HG02943 (cell line): ENCODE data around the gene TMEM192.
"Not testable (repeated sequence)": the region's sequence is repeated elsewhere in the genome, so short reads cannot be mapped to it uniquely, and the experiment has no call there.

Experiments used
- ATAC-seq: cut with Tn5 transposase; IDR thresholded peaks from one replicate; pipeline ENCODE4 v1.9.1; 2021; ENCODE audit warnings: mild to moderate bottlenecking, low read depth, moderate library complexity; ENCODE audit not compliant: unreplicated experiment

TMEM192 gene

DNA sequence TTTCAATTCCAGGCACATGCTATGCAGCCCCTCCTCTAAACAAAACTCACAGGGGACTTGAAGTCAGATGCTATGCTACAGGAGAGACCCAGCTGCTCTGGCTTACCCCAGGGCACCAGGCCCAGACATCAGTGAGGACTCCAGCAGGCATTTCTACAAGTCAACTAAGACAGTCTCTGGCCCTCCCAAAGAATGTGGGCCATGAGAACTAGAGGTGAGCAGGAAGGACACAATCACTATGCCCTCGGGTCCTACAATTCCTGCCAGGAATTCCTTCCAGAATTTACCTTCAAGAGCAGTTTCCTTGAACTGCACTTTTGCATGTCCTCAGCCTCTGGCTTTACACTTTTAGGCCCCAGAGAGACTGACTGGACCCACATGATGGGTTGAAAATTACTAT lies 17.4 kb downstream of the TMEM192 start:
- ATAC-seq: no peak

DNA sequence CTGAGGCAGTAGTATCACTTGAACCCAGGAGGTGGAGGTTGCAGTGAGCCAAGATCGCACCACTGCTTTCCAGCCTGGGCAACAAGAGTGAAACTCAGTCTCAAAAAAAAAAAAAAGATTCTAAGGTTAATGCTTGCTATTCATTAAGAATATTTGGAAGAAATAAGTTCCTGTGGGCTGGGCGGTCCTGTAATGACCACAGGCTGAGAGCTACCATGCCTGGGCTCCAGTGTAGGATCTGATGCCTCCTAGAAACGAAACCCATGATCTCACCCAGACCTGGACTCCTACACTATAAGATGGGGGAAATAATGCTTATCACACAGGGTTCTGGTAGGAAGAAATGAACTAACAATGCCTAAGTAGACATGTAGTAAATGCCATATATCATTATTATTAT lies 17.8 kb downstream of the TMEM192 start:
- no peak for ATAC-seq

DNA sequence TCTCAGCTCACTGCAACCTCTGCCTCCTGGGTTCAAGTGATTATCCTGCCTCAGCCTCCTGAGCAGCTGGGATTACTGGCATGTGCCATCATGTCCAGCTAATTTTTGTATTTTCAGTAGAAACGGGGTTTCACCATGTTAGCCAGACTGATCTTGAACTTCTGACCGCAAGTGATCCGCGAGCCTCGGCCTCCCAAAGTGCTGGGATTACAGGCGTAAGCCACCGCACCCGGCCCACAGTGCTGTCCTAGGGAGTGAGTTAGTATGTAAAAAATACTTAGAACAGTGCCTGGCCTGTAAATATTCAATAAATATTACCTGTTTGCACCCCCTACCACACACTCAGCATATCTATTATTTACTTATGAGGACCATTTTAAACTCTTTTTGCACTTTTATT lies 20.5 kb downstream of the TMEM192 start:
- not testable (repeated sequence) for ATAC-seq

DNA sequence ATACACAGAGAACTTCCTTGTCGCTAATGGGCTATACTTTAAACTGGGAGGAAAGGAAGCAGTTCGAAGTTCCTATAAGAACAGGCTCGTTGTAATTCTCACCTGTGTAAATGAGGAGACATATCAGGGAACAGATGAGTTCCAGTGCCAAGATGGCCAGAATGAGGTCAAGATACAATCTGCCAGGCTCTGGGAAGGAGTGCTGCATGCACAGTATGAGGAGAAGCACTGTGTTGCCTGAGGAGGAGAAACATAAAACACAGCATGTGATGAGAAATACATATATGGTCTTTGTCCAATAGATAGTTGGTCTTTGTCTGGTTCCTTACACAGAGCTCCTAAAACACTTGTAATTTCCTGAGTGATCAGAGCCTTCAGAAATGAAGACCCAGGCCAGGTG lies 24.3 kb downstream of the TMEM192 start:
- ATAC-seq: no peak

DNA sequence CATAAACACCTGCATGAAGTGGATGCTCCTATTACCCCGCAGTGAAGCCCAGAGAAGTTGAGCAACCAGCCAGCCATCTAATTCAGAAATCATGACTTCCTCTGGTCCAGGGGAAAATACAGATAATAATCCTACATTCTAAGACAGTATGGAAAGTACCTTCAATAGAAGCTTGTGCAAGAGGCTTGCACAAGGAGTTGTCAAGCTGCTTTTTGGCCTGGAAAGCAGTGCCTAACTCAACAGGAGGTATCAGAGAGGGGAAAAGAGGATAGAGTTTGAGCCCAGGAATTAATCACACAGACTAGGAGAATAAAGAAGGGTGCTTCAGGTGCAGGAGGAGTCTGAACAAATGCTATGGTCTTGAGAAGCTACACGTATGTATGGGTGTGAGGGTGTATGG lies 26.7 kb downstream of the TMEM192 start:
- ATAC-seq: no peak

DNA sequence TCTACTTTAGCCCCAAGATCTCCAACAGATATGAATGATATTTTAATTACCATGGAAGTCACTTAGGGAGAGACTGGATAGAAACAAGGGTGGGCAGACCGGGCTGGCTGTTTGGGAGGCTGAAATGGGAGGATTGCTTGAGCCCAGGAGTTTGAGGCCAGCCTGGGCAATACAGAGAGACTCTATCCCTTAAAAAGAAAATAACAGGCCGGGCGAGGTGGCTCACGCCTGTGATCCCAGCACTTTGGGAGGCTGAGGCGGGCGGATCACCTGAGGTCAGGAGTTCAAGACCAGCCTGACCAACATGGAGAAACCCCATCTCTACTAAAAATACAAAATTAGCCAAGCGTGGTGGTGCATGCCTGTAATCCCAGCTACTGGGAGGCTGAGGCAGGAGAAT lies 27.9 kb downstream of the TMEM192 start:
- not testable (repeated sequence) for ATAC-seq

DNA sequence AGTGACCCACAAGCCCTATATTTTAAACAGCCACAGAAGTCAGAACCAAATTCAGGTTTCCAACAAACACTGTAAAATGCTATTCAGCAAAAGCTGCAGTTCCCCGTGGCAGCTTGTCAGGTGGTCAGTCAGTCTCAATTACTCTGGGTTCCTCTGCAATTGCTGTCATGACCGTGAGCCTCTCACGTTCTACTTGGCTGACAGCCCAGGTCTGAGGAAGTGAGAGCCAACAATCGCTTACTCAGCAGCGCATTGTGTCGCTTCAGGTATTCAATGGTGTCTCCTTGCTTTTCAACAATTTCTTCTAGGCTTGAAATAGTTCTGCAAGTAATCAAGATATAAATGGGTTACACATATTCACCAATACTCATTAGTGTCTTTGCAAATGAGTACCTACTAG lies 33.2 kb downstream of the TMEM192 start:
- no peak for ATAC-seq

DNA sequence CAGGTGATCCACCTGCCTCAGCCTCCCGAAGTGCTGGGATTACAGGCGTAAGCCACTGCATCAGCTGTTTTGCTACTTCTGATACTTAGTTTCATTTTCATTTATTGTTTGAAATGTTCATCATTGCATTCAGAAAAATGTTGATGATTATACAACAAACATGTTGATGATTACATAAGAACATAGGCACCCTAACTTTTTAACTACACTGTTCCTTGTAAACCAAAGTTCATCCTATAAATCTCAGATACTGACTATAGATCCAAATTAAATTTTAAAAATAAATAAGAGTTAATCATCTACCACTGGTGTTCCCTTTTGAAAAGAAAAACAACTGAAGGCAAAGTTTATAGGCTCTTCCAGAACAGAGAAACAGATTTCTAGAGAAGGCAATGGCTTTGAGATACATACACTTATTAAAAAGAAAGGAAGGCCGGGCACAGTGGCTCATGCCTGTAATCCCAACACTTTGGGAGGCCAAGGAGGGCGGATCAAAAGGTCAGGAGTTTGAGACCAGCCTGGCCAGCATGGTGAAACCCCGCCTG lies 35.6 kb downstream of the TMEM192 start:
- no peak for ATAC-seq

DNA sequence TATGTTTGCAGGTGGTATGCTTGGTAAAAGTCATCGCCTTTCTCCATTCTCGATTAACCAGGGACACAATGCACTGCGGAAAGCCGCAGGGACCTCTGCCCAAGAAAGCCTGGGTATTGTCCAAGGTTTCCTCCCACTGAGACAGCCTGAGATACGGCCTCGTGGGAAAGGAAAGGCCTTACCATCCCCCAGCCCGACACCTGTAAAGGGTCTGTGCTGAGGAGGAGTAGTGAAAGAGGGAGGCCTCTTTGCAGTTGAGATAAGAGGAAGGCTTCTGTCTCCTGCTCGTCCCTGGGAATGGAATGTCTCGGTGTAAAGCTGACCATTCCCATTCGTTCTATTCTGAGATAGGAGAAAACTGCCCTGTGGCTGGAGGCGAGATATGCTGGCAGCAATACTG lies 39.3 kb downstream of the TMEM192 start:
- ATAC-seq: not testable (repeated sequence)

DNA sequence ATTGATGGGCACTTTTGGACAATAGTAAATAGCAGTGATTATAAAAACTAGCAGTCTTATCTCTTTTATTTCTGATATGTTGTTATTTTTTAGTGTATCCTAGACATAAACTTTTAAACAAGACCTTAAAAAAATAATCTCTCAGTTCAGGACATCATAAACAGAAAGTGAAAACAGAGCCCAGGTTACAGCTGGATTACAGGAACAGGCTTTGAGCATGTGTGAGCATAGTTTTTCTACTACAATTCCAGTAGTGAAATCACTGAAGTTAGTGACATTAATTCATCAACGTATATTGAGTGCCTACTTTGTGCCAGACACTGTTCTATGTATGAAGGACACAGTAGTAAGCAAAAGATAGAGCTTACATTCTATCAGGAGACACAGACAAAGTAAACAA lies 42.1 kb downstream of the TMEM192 start:
- ATAC-seq: no peak

DNA sequence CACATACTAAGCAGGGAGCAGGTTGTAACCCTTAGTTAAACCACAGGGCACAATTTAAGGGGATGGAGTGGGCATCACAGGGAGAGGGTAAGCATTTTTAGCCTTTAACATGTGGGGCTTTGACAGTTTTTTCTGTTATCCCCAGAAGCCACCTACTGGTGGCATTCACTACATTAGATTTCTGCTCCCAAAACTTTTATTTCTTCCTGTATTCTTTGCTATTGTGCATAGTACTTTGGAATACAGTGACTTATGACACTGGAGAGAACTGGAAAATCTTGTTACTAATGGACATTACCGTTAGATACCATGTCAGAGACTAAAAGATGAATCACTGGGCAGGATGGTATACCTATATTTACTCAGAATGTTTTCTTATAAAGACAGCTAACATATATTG lies 51.7 kb downstream of the TMEM192 start:
- no peak for ATAC-seq

DNA sequence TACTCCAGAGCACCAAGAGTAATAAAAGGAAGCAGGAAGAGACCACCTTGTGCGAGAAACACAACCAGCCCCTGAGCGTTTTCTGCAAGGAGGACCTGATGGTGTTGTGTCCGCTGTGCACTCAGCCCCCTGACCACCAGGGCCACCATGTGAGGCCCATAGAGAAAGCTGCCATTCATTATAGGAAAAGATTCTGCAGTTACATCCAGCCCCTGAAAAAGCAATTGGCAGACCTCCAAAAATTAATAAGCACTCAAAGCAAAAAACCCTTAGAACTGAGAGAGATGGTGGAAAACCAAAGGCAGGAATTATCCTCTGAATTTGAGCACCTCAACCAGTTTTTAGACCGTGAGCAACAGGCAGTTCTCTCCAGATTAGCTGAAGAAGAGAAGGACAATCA lies 53.3 kb downstream of the TMEM192 start:
- ATAC-seq: no peak

DNA sequence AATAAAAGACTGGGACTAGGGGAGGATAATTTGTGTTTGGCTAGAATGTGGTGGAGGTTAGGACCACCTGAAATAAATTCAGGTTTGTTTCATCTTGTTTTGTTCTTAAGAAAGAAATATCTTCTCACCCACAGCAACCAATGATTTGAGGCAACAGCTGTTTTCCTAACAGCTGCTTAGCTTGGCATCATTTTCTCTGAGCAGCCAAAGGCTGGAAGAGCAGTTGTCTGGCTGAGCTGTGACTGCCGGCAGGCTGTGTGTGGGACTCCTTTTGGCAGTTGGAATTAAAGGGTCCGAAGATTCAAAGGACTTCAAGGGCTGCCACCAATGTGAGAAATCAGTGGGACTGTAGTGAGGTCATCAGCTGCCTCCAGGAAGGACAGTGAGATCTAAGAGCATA lies 54.0 kb downstream of the TMEM192 start:
- ATAC-seq: no peak

DNA sequence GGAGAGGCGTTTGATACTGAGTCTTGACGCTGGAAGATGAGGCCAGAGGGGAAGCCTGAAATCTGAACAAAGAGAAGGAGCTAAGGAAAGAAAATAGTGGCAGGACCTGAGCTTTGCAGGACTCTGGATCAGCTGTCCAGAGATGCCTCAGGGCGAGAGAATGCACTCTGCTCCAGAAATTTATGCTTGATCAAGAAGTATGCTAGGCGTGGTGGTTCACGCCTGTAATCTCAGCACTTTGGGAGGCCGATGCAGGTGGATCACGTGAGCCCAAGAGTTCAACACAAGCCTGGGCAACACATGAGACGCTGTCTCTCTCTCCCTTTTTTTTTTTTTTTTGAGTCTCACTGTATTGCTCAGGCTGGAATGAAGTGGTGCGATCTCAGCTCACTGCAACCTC lies 57.1 kb downstream of the TMEM192 start:
- ATAC-seq: no peak

DNA sequence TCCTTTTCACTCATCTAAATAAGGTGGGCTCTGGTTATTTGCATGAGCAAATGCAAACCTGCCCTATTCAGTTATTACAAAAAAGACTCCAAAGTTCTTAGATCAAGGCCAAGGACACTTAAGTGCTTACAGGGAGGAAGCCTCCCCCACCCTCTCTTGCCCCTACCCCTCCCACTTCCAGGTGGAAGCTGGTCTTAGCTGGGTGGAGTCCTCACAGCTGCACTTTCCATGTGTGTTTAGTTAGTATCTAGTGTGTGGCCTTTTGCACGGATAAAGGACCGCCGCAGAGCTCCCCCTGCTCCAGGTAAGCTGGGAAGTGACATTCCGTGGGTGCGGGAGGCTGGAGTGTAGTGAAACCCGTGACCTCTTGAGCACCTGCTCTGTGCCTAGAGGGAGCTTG lies 59.0 kb downstream of the TMEM192 start, which contains the start of gene TRIM75:
TSS of gene TRIM75 (plus strand) at position 222 of the 400 bp plus-strand sequence. CDS start 5,282 bp downstream, outside the sequence.
- ATAC-seq: no peak

DNA sequence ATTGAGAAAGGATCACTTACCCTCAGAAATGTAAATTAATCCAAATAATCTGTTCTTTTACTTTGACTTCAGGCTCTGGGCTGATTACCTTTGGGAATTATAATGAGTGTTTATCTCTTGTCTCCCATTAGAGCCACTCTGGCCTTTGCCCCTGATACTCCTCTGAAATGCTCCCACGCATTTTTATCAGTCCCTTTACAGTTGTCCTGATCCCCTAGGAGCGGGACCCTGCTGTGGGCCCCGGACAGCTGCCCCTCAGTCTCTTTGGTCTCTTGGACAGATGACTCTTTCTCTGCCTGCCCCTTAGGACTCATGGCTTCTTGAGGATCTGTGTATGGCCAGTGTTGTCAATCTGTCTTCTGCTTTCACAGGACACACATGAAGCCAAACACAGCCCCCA lies 60.0 kb downstream of the TMEM192 start:
- no peak for ATAC-seq

DNA sequence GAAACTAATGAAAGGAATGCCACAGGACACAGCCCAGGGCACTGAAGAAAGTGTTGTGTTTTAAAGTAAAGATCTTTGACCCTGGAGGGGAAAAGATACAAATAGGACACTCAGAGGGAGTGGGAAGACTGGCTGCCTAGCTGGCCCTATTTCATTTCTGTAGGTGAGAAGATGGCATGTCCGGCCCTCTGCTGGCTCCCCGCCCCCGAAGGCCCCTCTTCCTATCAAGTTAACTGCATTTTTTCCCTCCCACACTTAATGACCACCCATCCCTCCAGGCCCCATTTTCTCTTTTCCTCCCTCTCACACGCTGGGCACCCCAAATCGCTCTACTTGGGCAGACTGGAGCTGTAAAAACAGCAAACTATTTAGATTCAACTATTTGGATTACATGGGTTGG lies 64.5 kb downstream of the TMEM192 start:
- no peak for ATAC-seq

DNA sequence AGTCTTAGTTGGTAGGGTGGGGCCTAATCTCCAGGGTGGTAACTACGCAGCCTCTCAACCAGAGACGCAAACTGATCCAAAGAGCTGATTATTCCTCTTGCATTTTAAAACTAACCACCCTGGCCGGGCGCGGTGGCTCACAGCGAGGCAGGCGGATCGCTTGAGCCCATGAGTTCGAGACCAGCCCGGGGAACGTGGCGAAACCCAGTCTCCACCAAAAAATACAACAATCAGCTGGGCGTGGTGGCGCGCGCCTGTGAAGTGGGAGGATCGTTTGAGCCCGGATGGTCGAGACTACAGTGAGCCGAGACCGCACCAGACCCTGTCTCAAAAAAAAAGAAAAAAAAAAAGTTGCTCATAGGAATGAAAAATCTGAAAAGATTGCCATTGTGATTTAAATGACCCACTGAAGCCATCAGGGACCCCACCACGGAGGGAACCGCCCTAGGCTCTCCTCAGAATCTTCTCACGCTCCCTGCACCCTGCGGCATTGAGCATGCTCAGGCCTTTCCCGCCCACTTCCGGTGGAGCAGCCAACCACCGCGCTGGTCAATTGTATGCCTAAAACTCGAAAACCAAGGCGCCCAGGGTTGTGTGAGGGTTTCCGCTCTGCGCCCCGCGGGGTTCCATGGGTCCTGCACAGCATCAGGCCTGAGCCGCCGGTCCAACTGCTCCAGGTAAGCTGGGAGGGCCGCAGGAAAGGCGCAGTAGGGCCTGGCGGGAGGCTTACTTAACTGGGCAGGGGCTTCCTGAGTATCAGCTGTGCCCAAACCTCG lies 81.0 kb downstream of the TMEM192 start, which contains the start of gene TRIM60:
TSS of gene TRIM60 (plus strand) at position 564 of the 776 bp plus-strand sequence. CDS start 8,074 bp downstream, outside the sequence.
- ATAC-seq: no peak

DNA sequence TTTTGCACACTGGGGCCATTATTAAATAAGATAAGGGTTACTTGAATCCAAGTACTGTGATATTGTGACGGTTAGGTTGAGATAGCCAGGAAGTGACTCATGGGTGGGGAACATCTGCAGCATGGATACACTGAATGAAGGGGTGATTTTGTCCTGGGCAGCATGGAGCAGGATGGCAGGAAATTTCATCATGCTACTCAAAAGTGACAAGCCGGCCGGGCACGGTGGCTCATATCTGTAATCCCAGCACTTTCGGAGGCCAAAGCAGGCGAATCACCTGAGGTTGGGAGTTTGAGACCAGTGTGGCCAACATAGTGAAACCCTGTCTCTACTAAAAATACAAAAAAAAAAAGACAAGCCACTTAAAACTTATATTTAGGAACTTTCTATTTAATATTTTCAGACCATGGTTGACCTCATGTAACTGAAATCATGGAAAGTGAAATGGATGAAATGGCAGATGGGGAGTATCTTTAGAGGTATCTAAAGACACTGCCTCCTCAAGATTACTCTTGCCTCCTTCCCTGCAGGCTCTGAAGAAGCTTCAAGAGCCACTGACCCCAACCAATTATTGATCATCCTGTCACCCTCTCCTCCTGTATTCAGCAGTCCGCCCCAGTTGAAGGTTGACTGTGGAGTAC lies 84.8 kb downstream of the TMEM192 start:
- ATAC-seq: no peak

DNA sequence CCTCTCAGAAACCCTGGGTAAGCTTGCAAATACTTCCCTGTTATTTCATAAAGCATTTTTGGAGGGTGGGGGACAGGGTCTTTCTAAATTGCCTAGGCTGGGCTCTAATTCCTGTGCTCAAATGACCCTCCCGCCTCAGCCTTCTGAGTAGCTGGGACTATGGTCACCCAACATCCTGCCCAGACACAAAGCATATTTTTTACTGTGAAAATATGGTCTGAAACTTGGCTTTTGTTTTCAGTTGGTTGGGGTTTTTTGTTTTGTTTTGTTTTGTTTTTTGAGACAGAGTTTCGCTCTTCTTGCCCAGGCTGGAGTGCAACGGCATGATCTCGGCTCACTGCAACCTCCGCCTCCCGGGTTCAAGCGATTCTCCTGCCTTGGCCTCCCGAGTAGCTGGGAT lies 86.9 kb downstream of the TMEM192 start:
- ATAC-seq: not testable (repeated sequence)
